K562 (cell line): Measurements from ENCODE around the gene ZNF768. TPM values are rescaled to one million over a fixed set of nuclear protein-coding genes. Genes with fewer than 3 reads are reported as not detected.

Source experiments
- ARNT ChIP-seq, 2 experiments: fragments of 450-650 bp; IDR thresholded peaks; 2 replicates each; pipeline ENCODE4 v1.6.1; 2016; ENCODE audit warnings: mild to moderate bottlenecking in 1 of 2
- CBFA2T3 ChIP-seq: fragments of 450-650 bp; IDR thresholded peaks from 2 replicates; pipeline ENCODE4 v1.6.1; 2017
- FOXO4 ChIP-seq: fragments of 450-650 bp; formaldehyde crosslinking; IDR thresholded peaks from 2 replicates; pipeline ENCODE4 v1.4.0; 2020; ENCODE audit warnings: mild to moderate bottlenecking, moderate library complexity
- GABPA ChIP-seq: fragments of 200-800 bp; sonication (Bioruptor generic); conservative IDR thresholded peaks from 2 replicates; pipeline ENCODE4 v1.6.1; 2016; ENCODE audit warnings: low read depth, missing genetic modification characterization, missing compliant biosample characterization
- MYC ChIP-seq, 2 experiments: fragments of 250-450 bp in 1 of 2; sonication (Bioruptor Pico) in 1 of 2; IDR thresholded peaks; 2 replicates each; pipeline versions ENCODE4 v1.5.1 to v1.6.1; 2012 to 2021; ENCODE audit warnings: low read depth in 2 of 2, borderline replicate concordance in 1 of 2, improper control_type of control experiment in 1 of 2, low read length in 1 of 2, mild to moderate bottlenecking in 1 of 2, moderate library complexity in 1 of 2
- POLR2A ChIP-seq: fragments of 450-650 bp; conservative IDR thresholded peaks from 2 replicates; pipeline ENCODE4 v1.6.1; 2016
- SRSF7 ChIP-seq: fragments of 200-400 bp; formaldehyde crosslinking; optimal IDR thresholded peaks from 2 replicates; pipeline ENCODE3; 2017; ENCODE audit warnings: mild to moderate bottlenecking, low read depth, low read length
- TAF1 ChIP-seq: IDR thresholded peaks from 2 replicates; pipeline ENCODE4 v1.6.1; 2011; ENCODE audit warnings: mild to moderate bottlenecking, low read length, moderate library complexity; ENCODE audit not compliant: insufficient read depth, control insufficient read depth, severe bottlenecking; ENCODE audit errors: extremely low read depth
- TBL1XR1 ChIP-seq, 2 experiments: IDR thresholded peaks; 2 replicates each; pipeline ENCODE4 v1.6.1; 2012; ENCODE audit warnings: improper control_type of control experiment in 2 of 2, low read length in 2 of 2, mild to moderate bottlenecking in 1 of 2
- polyA plus RNA-seq, 8 experiments: library from polyadenylated mRNA; depleted of rRNA in 4 of 8; stranded (reverse) in 5 of 8; unstranded in 3 of 8; fragments of >200 nt; fragmentation: Nextera tagmentation in 2 of 8; fragmentation: Illumina TruSeq in 1 of 8; extraction: Ambion mirVana in 2 of 8; extraction: Trizol in 1 of 8; gene quantifications; 2 replicates each; pipeline versions ENCODE4 v1.2.1 to v1.2.3, GENCODE V29; 2011 to 2014; ENCODE audit warnings: inconsistent platforms in 1 of 8, missing spikeins in 1 of 8
- total RNA-seq, 7 experiments: library from RNA; depleted of rRNA in 6 of 7; stranded (reverse); fragments of >200 nt in 6 of 7; fragmentation: Illumina TruSeq in 2 of 7; extraction: Trizol in 2 of 7; gene quantifications; 2 replicates each; pipeline versions ENCODE4 v1.2.1 to v1.2.3, GENCODE V29; 2011 to 2021; ENCODE audit warnings: low replicate concordance in 1 of 7
- TF ChIP-seq, protein P1 (sequence below): fragments of 450-650 bp; IDR thresholded peaks from 2 replicates; pipeline ENCODE4 v1.7.1; 2018; ENCODE audit warnings: mild to moderate bottlenecking, low read depth; ENCODE audit not compliant: partially characterized antibody
- TF ChIP-seq, protein P2 (sequence below), 2 experiments: IDR thresholded peaks in 1 of 2; conservative IDR thresholded peaks in 1 of 2; 2 replicates each; pipeline ENCODE4 v1.6.1; 2016; ENCODE audit warnings: low read depth in 2 of 2, mild to moderate bottlenecking in 1 of 2, missing compliant biosample characterization in 1 of 2, missing genetic modification characterization in 1 of 2, moderate library complexity in 1 of 2

The ZNF768 gene
- total and polyA plus RNA-seq, 9 of the 15 experiments (the other 6 are each of a cell fraction or from before 2014, with no cell fraction given): 0.13 to 50.7 (median 26.9) TPM

- TF ChIP-seq, protein P1, sequence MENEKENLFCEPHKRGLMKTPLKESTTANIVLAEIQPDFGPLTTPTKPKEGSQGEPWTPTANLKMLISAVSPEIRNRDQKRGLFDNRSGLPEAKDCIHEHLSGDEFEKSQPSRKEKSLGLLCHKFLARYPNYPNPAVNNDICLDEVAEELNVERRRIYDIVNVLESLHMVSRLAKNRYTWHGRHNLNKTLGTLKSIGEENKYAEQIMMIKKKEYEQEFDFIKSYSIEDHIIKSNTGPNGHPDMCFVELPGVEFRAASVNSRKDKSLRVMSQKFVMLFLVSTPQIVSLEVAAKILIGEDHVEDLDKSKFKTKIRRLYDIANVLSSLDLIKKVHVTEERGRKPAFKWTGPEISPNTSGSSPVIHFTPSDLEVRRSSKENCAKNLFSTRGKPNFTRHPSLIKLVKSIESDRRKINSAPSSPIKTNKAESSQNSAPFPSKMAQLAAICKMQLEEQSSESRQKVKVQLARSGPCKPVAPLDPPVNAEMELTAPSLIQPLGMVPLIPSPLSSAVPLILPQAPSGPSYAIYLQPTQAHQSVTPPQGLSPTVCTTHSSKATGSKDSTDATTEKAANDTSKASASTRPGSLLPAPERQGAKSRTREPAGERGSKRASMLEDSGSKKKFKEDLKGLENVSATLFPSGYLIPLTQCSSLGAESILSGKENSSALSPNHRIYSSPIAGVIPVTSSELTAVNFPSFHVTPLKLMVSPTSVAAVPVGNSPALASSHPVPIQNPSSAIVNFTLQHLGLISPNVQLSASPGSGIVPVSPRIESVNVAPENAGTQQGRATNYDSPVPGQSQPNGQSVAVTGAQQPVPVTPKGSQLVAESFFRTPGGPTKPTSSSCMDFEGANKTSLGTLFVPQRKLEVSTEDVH: peak; percentile 72
- TF ChIP-seq SRSF7: no peak
- no peak for TF ChIP-seq FOXO4 (CRISPR knock-in tag)
- peak in 1 of 2 experiments; percentile 71; a peak in 1 of 4 replicates for TF ChIP-seq TBL1XR1 (IDR thresholded peaks at IDR 0.05; ENCODE audit: low read length in 2 of 2)
- peak in 1 of 2 experiments; percentile 83; a peak in 2 of 4 replicates for TF ChIP-seq ARNT (IDR thresholded peaks at IDR 0.05)
- TF ChIP-seq CBFA2T3: peak; percentile 60
- TF ChIP-seq, protein P2, sequence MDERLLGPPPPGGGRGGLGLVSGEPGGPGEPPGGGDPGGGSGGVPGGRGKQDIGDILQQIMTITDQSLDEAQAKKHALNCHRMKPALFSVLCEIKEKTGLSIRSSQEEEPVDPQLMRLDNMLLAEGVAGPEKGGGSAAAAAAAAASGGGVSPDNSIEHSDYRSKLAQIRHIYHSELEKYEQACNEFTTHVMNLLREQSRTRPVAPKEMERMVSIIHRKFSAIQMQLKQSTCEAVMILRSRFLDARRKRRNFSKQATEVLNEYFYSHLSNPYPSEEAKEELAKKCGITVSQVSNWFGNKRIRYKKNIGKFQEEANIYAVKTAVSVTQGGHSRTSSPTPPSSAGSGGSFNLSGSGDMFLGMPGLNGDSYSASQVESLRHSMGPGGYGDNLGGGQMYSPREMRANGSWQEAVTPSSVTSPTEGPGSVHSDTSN (CRISPR knock-in tag; IDR thresholded peaks at IDR 0.05; ENCODE audit: low read depth): no peak
- TF ChIP-seq, protein P2 (tag; conservative IDR thresholded peaks at IDR 0.05; ENCODE audit: low read depth): peak; percentile 64
- TF ChIP-seq MYC (IDR thresholded peaks at IDR 0.05; ENCODE audit: low read depth, low read length): peak; percentile 75
- no peak for TF ChIP-seq MYC (CRISPR knock-in tag; IDR thresholded peaks at IDR 0.05; ENCODE audit: borderline replicate concordance, low read depth)
- TF ChIP-seq POLR2A: no peak; the same call in 1 of the 2 replicates
- peak; percentile 46 for TF ChIP-seq GABPA (tag)
- TF ChIP-seq TAF1: peak; percentile 12
These were observed 34.5 kb downstream of the ZNF768 start (continued) for GRCh38 chr16:30491744-30492308.
